T-cell (primary cell): ENCODE measurements around the gene LRWD1. TPM values are rescaled to one million over a fixed set of nuclear protein-coding genes. Genes with fewer than 3 reads are reported as not detected.
A peak's percentile ranks its signal among the peaks of the same experiment; 100 is the strongest.

Experiments used
- ATAC-seq, 4 experiments: fragments of 200-7000 bp in 3 of 4; fragments of 150-1000 bp in 1 of 4; cut with Tn5 transposase; replicated peaks in 1 of 4; 1 replicate in 3 of 4; 2 replicates in 1 of 4; pipeline ENCODE4 v1.10.0; 2021; ENCODE audit warnings: moderate library complexity in 3 of 4, mild to moderate bottlenecking in 2 of 4, moderate number of reproducible peaks in 1 of 4
- CTCF ChIA-PET, 2 donors: fragments of 300-600 bp; sonication (Branson Sonifier 250); formaldehyde crosslinking; loops; one replicate each; lab custom pipeline; 2022; ENCODE audit warnings: antibody characterized with exemption in 2 of 2; lab: Charles Lee
- POLR2A ChIA-PET, 2 donors: fragments of 300-600 bp; sonication (Branson Sonifier 250); formaldehyde crosslinking; loops; one replicate each; lab custom pipeline; 2022; ENCODE audit warnings: antibody characterized with exemption in 2 of 2; lab: Charles Lee
- DNase-seq, 35 experiments: peaks; one replicate each; pipeline versions ENCODE4 v3.0.0 to v3.0.0-alpha.2; 2013 to 2023
- H3K27ac ChIP-seq: one replicate; pipeline ENCODE4 v1.5.1; 2013; ENCODE audit warnings: low read length
- H3K27me3 ChIP-seq, 2 experiments: replicated peaks in 1 of 2; 1 replicate in 1 of 2; 2 replicates in 1 of 2; pipeline versions ENCODE4 v1.6.1 to v1.7.0; 2013; ENCODE audit warnings: low read length in 1 of 2, mixed read lengths in 1 of 2; ENCODE audit not compliant: control insufficient read depth in 2 of 2, insufficient read depth in 2 of 2; ENCODE audit errors: extremely low read depth in 1 of 2
- H3K36me3 ChIP-seq, 2 donors: 1 replicate in 1 of 2; 2 replicates in 1 of 2; pipeline versions ENCODE4 v1.6.1 to v1.7.0; 2013; ENCODE audit warnings: low read length in 1 of 2; ENCODE audit not compliant: control insufficient read depth in 2 of 2, insufficient read depth in 1 of 2; ENCODE audit errors: extremely low read depth in 1 of 2
- H3K4me1 ChIP-seq, 2 experiments: 1 replicate in 1 of 2; 2 replicates in 1 of 2; pipeline versions ENCODE4 v1.6.1 to v1.7.0; 2013; ENCODE audit warnings: low read length in 2 of 2, mixed read lengths in 1 of 2; ENCODE audit not compliant: insufficient read depth in 2 of 2, control insufficient read depth in 1 of 2; ENCODE audit errors: extremely low read depth in 1 of 2
- H3K4me3 ChIP-seq, 2 donors: 1 replicate in 1 of 2; 2 replicates in 1 of 2; pipeline versions ENCODE4 v1.5.1 to v1.7.0; 2013; ENCODE audit warnings: mild to moderate bottlenecking in 2 of 2, low read length in 1 of 2, moderate library complexity in 1 of 2; ENCODE audit not compliant: control insufficient read depth in 1 of 2; ENCODE audit errors: extremely low read depth in 1 of 2
- H3K9me3 ChIP-seq: 2 replicates; pipeline ENCODE4 v1.7.0; 2013
- H3K27ac Mint-ChIP-seq, 2 donors: one replicate each; pipeline ENCODE4 v1.8.0; 2020 to 2021; ENCODE audit warnings: mild to moderate bottlenecking in 2 of 2, mixed read lengths in 2 of 2
- H3K27me3 Mint-ChIP-seq, 2 donors: one replicate each; pipeline ENCODE4 v1.8.0; 2021 to 2022; ENCODE audit warnings: mixed read lengths in 2 of 2
- H3K36me3 Mint-ChIP-seq: one replicate; pipeline ENCODE4 v1.8.0; 2021; ENCODE audit warnings: mixed read lengths
- H3K4me1 Mint-ChIP-seq, 3 donors: one replicate each; pipeline ENCODE4 v1.8.0; 2020 to 2022; ENCODE audit warnings: mixed read lengths in 3 of 3, mild to moderate bottlenecking in 1 of 3
- H3K4me3 Mint-ChIP-seq, 3 donors: one replicate each; pipeline ENCODE4 v1.8.0; 2020 to 2022; ENCODE audit warnings: mild to moderate bottlenecking in 3 of 3, mixed read lengths in 3 of 3, moderate library complexity in 3 of 3
- H3K9me3 Mint-ChIP-seq, 3 donors: one replicate each; pipeline ENCODE4 v1.8.0; 2020 to 2022; ENCODE audit warnings: mixed read lengths in 3 of 3
- WGBS: methylation state at CpG from one replicate; pipeline ENCODE4 v1.1.5; 2013; ENCODE audit warnings: missing lambda C conversion rate; ENCODE audit not compliant: insufficient coverage; 5-methylcytosine and 5-hydroxymethylcytosine counted together
- total RNA-seq, 35 experiments: library from RNA in 6 of 35; stranded (reverse) in 6 of 35; fragments of 120-200 nt in 1 of 35; gene quantifications; one replicate each; pipeline versions ENCODE4 v1.2.1 to v1.2.4 and lab custom pipeline; 2013 to 2026

The LRWD1 gene
- total RNA-seq, 5 donors from 2014 or later (not counting 1 experiment from before 2014, with no cell fraction given): 14.0 to 29.0 (median 23.9) TPM

DNA sequence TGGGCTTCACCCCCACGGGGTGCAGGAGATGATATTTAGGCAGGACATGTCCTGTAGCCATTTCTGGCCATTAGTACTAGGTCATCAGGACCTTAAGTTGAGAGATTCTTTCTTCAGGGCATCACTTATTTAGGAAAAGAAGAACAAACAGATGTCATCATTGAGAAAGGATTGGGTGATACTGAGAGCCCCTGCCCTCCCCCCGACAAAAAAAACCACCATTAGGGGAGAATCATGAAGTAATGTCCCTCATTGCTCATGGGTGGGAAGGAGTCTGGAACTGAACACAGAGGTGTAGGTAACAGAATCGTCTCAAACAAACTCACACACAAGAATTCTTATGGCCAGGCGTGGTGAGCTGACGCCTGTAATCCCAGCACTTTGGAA lies 37.8 kb upstream of the LRWD1 start:
- H3K36me3 Mint-ChIP-seq: peaks cover 10% of the 10 kb centered on the region
- Histone ChIP-seq H3K9me3 (no peaks in the 10 kb centered on the region), H3K36me3 (peaks cover 0 to 8% of the 10 kb centered on the region in 2 donors), H3K27me3 (no peaks in the 10 kb centered on the region), H3K4me1 (peaks cover 63 to 82% of the 10 kb centered on the region in 2 experiments), H3K27ac (peak overlapping the region; percentile 99), H3K4me3 (peak overlapping the region; percentile 45 to 53)
- no peaks in the 10 kb centered on the region for H3K9me3 Mint-ChIP-seq
- DNase-seq: no peak
- H3K4me1 Mint-ChIP-seq: peaks cover 75 to 83% (median 77%) of the 10 kb centered on the region in 3 donors
- no peak for ATAC-seq
- 0% methylated on average over 1 of the region's 5 CpGs for WGBS
- H3K27me3 Mint-ChIP-seq: no peaks in the 10 kb centered on the region
- H3K4me3 Mint-ChIP-seq: peak overlapping the region; percentile 82 to 84 (median 82)
- ChIA-PET POLR2A (interaction anchor here (0.6 to 2.9 kb wide), 2 partner anchors 10 to 11 kb away, joined by 7 to 8 read pairs; no protein-coding TSS in a partner anchor), CTCF (no interaction called here)
- H3K27ac Mint-ChIP-seq: peak overlapping the region; percentile 100

DNA sequence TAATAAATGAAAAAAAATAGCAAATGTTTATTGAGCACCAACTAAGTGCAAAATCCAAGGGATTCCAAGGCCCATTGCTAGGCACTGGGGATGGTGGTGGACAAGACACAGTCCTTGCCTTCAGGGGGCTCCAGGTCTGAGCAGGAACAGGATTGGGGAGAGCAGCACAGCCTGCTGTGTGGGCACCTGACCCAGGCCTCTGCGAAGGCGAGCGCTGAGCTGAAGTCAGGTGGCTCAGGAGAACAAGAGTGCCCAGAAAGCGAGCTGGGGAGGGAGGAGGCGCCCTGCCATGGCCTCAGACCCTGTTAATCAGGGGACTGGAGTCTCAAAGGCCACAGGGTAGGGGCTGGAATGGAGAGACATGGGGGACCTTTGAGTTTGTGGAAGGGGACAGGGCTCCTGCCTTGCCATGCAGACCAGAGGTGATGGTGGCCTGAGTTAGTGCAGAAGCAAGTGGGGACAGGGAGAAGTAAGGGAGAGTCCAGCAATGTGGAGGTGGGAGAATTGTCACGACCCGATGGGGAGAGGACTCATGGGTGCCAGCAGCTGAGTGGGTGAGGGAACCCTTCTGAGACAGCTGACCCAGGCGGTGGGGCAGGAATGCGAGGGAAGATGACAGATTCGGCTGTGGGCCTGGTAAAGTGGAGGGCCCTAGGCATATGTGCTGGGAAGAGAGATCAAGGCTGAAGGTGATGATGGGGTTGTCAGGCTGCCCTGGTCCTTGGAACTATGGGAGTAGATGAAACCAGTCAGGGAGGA lies 35.5 kb upstream of the LRWD1 start:
- H3K27ac ChIP-seq: peak overlapping the region; percentile 64
- no peak overlapping the region for H3K4me3 ChIP-seq
- POLR2A ChIA-PET: no interaction called here
- CTCF ChIA-PET: no interaction called here
- Mint-ChIP-seq H3K4me3 (peak overlapping the region in 2 of 3 donors; percentile 25 to 84), H3K27ac (peak overlapping the region; percentile 100), H3K27me3 (no peaks in the 10 kb centered on the region), H3K36me3 (peaks cover 9% of the 10 kb centered on the region), H3K9me3 (no peaks in the 10 kb centered on the region), H3K4me1 (peaks cover 74 to 88% (median 80%) of the 10 kb centered on the region in 3 donors)
- DNase-seq (no peak), ATAC-seq (no peak)
- 99% methylated on average over 7 of the region's 10 CpGs for WGBS
- H3K9me3 ChIP-seq: no peaks in the 10 kb centered on the region
- H3K36me3 ChIP-seq: peaks cover 0 to 8% of the 10 kb centered on the region in 2 donors
- H3K27me3 ChIP-seq: no peaks in the 10 kb centered on the region
- peaks cover 76 to 96% of the 10 kb centered on the region in 2 experiments for H3K4me1 ChIP-seq

DNA sequence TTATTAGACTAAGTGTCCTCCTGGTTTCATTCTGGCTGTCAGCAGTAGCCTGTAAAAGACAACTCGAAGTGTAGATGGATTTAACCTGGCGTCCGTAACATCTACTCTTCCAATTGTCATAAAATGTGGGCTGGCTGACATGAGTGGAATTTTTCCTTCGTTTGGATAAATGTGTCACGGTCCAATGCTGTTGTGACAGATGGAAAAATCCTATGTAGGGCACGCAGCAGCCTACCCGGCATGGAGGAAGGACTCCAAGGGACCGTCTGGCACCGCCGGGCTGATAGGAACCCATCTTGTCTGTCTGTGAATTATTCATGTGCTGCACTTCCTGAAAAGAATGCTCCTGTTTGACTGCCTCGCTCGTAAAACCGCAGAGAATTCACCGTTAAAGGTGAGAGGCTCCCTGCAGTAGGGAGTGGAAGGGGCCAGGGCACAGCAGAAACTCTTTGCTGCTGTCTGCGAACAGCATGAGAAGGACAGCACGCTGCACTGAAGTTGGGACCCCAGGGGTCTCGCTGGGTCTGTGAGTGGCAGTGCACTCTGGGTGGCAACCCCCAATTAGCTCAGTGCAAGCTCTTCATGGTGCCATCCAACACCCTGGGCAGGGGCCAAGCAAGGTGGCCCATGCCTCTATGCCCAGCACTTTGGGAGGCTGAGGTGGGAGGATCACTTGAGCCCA lies 33.0 kb upstream of the LRWD1 start:
- H3K27me3 ChIP-seq: no peaks in the 10 kb centered on the region
- ATAC-seq: peak; percentile 59 to 70 (median 68)
- H3K27me3 Mint-ChIP-seq: no peaks in the 10 kb centered on the region
- H3K4me1 ChIP-seq: peaks cover 59 to 79% of the 10 kb centered on the region in 2 experiments
- H3K27ac ChIP-seq: peak overlapping the region; percentile 97
- peaks cover 8% of the 10 kb centered on the region for H3K36me3 Mint-ChIP-seq
- peak; percentile 33 to 89 (median 61) for DNase-seq
- peak overlapping the region; percentile 8 to 39 for H3K4me3 ChIP-seq
- ChIA-PET POLR2A (interaction anchor here in 1 of 2 donors (0.8 to 1.0 kb wide), 2 partner anchors 24 to 36 kb away, joined by 3 to 4 read pairs; no protein-coding TSS in a partner anchor), CTCF (interaction anchor here in 1 of 2 donors (0.8 kb wide), 1 partner anchor 19 kb away, joined by 3 read pairs; no protein-coding TSS in a partner anchor)
- WGBS: 0% methylated on average over 13 of the region's 17 CpGs
- H3K9me3 ChIP-seq: no peaks in the 10 kb centered on the region
- peaks cover 0 to 2% of the 10 kb centered on the region in 2 donors for H3K36me3 ChIP-seq
- no peaks in the 10 kb centered on the region for H3K9me3 Mint-ChIP-seq
- peak overlapping the region; percentile 77 to 84 (median 77) for H3K4me3 Mint-ChIP-seq
- H3K4me1 Mint-ChIP-seq: peaks cover 65 to 80% (median 70%) of the 10 kb centered on the region in 3 donors
- H3K27ac Mint-ChIP-seq: peak overlapping the region; percentile 100

DNA sequence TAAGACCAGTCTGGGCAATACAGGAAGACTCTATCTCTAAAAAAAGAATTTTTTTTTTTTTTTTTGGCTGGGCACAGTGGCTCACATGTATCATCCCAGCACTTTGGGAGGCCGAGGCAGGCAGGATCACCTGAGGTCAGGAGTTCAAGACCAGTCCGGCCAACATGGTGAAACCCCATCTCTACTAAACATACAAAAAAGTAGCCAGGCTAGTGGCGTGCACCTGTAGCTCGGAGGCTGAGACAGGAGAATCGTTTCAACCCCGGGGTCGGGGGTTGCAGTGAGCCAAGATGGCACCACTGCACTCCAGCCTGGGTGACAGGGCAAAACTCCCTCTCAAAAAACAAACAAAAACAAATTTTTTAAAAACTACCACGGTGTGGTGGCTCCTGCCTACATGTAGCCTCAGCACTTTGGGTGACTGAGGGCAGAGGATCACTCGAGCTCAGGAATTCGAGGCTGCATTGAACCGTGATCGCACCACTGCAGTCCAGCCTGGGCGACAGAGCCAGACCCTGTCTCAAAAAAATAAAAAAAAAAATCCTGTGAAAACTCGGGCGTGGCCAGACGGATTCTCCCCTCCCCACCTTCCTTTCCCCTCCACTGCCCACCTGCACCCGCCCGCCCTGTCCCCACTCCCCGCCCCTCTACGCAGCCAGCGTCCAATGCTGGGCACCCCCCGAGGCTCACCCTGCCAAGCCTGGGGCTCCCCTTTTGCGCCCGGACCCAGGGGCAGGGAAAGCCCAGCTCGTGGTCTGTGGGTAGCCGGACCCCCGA lies 32.2 kb upstream of the LRWD1 start:
- H3K4me3 ChIP-seq: peak overlapping the region; percentile 39 to 75
- Mint-ChIP-seq H3K9me3 (no peaks in the 10 kb centered on the region), H3K36me3 (peaks cover 10% of the 10 kb centered on the region), H3K27ac (peak overlapping the region; percentile 100), H3K4me1 (peaks cover 57 to 71% (median 63%) of the 10 kb centered on the region in 3 donors), H3K4me3 (peak overlapping the region; percentile 77 to 84 (median 77)), H3K27me3 (no peaks in the 10 kb centered on the region)
- H3K9me3 ChIP-seq: no peaks in the 10 kb centered on the region
- ATAC-seq (peak; percentile 4 to 23 (median 10)), DNase-seq (peak in 6 of 35 experiments; percentile 7 to 52 (median 26))
- peak overlapping the region; percentile 97 for H3K27ac ChIP-seq
- CTCF ChIA-PET: interaction anchor here in 1 of 2 donors (0.8 kb wide), 1 partner anchor 20 kb away, joined by 3 read pairs; no protein-coding TSS in a partner anchor
- peaks cover 50 to 70% of the 10 kb centered on the region in 2 experiments for H3K4me1 ChIP-seq
- H3K27me3 ChIP-seq: no peaks in the 10 kb centered on the region
- 24% methylated on average over 21 of the region's 27 CpGs for WGBS
- H3K36me3 ChIP-seq: peaks cover 0 to 5% of the 10 kb centered on the region in 2 donors
- POLR2A ChIA-PET: interaction anchor here in 1 of 2 donors (0.8 to 1.0 kb wide), 2 partner anchors 25 to 37 kb away, joined by 3 to 4 read pairs; no protein-coding TSS in a partner anchor

DNA sequence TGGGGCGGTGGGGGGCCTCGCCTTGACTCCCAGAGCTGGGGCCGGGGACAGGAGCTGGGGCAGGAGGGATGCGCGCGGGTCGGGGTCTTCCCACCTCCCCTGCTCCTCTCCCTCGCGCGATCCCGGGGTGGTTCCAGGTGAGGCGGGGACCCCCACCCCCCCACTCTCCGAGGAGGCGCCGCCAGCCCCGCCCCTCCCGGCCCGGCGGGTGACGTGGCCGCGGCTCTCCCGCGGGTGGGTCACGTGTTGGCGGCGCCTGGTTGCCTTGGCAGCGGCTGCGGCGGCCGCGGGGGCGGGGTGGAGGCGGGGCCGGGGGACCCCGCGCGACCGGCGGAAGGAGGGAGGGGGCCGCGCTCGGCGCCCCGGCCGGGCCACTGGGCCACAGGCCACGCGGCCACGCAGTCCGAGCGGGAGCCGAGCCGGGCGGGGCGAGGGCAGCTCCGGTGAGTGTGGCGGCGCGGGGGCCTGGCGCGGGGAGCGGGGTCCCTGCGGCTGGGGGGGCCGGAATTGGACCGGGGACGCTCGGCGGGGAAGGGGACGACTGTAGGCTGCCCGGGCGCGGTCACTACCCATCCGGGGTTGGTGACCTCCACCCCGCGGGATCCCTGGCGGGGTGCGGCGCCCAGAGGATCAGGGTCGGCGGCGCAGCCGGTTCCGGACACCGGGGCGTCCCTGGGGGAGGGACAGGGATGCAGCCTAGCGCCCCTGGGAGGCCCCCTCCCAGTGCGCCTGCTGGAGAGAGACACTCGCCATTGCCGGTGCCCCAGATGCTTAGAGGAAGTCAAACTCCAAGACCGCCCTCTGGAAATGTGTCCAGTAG lies 31.4 kb upstream of the LRWD1 start, which contains the start of gene ORAI2:
Gene ORAI2, plus strand, starts transcription at position 357 of the 820 bp plus-strand sequence. CDS start 5,382 bp downstream, outside the sequence.
- Mint-ChIP-seq H3K27ac (peak within 1 kb of the TSS; percentile 100), H3K9me3 (no peaks in the 10 kb centered on the region), H3K4me3 (peak within 1 kb of the TSS; percentile 79 to 84 (median 84)), H3K4me1 (peaks cover 49 to 63% (median 59%) of the 10 kb centered on the region in 3 donors), H3K27me3 (no peaks in the 10 kb centered on the region), H3K36me3 (peaks cover 10% of the 10 kb centered on the region)
- ChIA-PET POLR2A (no interaction called here), CTCF (interaction anchor here (0.6 to 2.1 kb wide), 3 partner anchors 8 to 1230 kb away, joined by 4 to 8 read pairs (median 4); no protein-coding TSS in a partner anchor)
- ATAC-seq: peak; percentile 72 to 80 (median 76)
- H3K36me3 ChIP-seq: peaks cover 3 to 5% of the 10 kb centered on the region in 2 donors
- peak within 1 kb of the TSS; percentile 97 for H3K27ac ChIP-seq
- under 1% methylated on average over 66 of the region's 90 CpGs for WGBS
- H3K9me3 ChIP-seq: no peaks in the 10 kb centered on the region
- peak; percentile 66 to 92 (median 80) for DNase-seq
- peak within 1 kb of the TSS; percentile 80 to 81 for H3K4me3 ChIP-seq
- peaks cover 42 to 63% of the 10 kb centered on the region in 2 experiments for H3K4me1 ChIP-seq
- H3K27me3 ChIP-seq: no peaks in the 10 kb centered on the region
